Chondrocyte (in vitro differentiated cells): ENCODE measurements around the gene RHPN2. TPM values are rescaled to one million over a fixed set of nuclear protein-coding genes. Genes with fewer than 3 reads are reported as not detected.

ENCODE experiments used
- DNase-seq: peaks from one replicate; pipeline ENCODE4 v3.0.0; 2021; ENCODE audit warnings: mixed read lengths, low spot score
- H3K27ac Mint-ChIP-seq: one replicate; pipeline ENCODE4 v1.8.0; 2021; ENCODE audit warnings: mild to moderate bottlenecking, moderate library complexity, mixed read lengths; ENCODE audit not compliant: unreplicated experiment
- H3K27me3 Mint-ChIP-seq: 2 replicates; pipeline ENCODE4 v1.8.0; 2021; ENCODE audit warnings: low read depth, mixed read lengths
- H3K36me3 Mint-ChIP-seq: 2 replicates; pipeline ENCODE4 v1.8.0; 2021; ENCODE audit warnings: low read depth, mixed read lengths
- H3K4me1 Mint-ChIP-seq: 2 replicates; pipeline ENCODE4 v1.8.0; 2021; ENCODE audit warnings: low read depth, mild to moderate bottlenecking, mixed read lengths
- H3K4me3 Mint-ChIP-seq: one replicate; pipeline ENCODE4 v1.8.0; 2021; ENCODE audit warnings: mild to moderate bottlenecking, moderate library complexity, mixed read lengths; ENCODE audit not compliant: unreplicated experiment
- H3K9me3 Mint-ChIP-seq: 2 replicates; pipeline ENCODE4 v1.8.0; 2021; ENCODE audit warnings: low read depth, mixed read lengths
- CTCF ChIP-seq: fragments of 200-600 bp; sonication (generic); IDR thresholded peaks from 2 replicates; pipeline ENCODE4 v1.5.0; 2021; ENCODE audit warnings: antibody characterized with exemption, mild to moderate bottlenecking, moderate library complexity
- total RNA-seq: library from RNA; stranded (reverse); gene quantifications from 3 replicates; pipeline ENCODE4 v1.2.1, GENCODE V29; 2021

The RHPN2 gene
- total RNA-seq, 1 donor from 2014 or later: 8.5 TPM

GRCh38 chr19:33080761-33081681 lies 16.3 kb upstream of the RHPN2 start, which contains the start of gene GPATCH1:
Gene GPATCH1 (plus strand): TSS chr19:33081181. CDS start chr19:33081194, 13 bp downstream.
- Mint-ChIP-seq H3K4me3 (peak within 1 kb of the TSS; percentile 92), H3K9me3 (no peaks in the 10 kb centered on the region), H3K36me3 (no peaks in the 10 kb centered on the region), H3K4me1 (peaks cover 26% of the 10 kb centered on the region), H3K27me3 (no peaks in the 10 kb centered on the region), H3K27ac (peak within 1 kb of the TSS; percentile 90)
- no peak for TF ChIP-seq CTCF
- peak; percentile 97 for DNase-seq

- H3K36me3 Mint-ChIP-seq: no peaks in the 10 kb centered on the region
- no peaks in the 10 kb centered on the region for H3K9me3 Mint-ChIP-seq
- TF ChIP-seq CTCF: no peak
- no peak overlapping the region for H3K4me3 Mint-ChIP-seq
- H3K27me3 Mint-ChIP-seq: no peaks in the 10 kb centered on the region
- H3K4me1 Mint-ChIP-seq: peaks cover 10% of the 10 kb centered on the region
- no peak for DNase-seq
- H3K27ac Mint-ChIP-seq: no peak overlapping the region
Measured at GRCh38 chr19:33075519-33075918, 10.8 kb upstream of the RHPN2 start.

- Mint-ChIP-seq H3K27ac (no peak overlapping the region), H3K4me3 (no peak overlapping the region), H3K36me3 (no peaks in the 10 kb centered on the region), H3K4me1 (peaks cover 6% of the 10 kb centered on the region), H3K9me3 (no peaks in the 10 kb centered on the region), H3K27me3 (no peaks in the 10 kb centered on the region)
- TF ChIP-seq CTCF: no peak
- no peak for DNase-seq
Measured at GRCh38 chr19:33071887-33072286, 7.2 kb upstream of the RHPN2 start.

GRCh38 chr19:33067121-33067520 lies 2.4 kb upstream of the RHPN2 start:
- H3K4me3 Mint-ChIP-seq: no peak overlapping the region

More at GRCh38 chr19:33067121-33067520, 2.4 kb upstream of the RHPN2 start:
- peaks cover 17% of the 10 kb centered on the region for H3K4me1 Mint-ChIP-seq
- no peaks in the 10 kb centered on the region for H3K27me3 Mint-ChIP-seq
- no peak for DNase-seq
- no peaks in the 10 kb centered on the region for H3K9me3 Mint-ChIP-seq
- no peaks in the 10 kb centered on the region for H3K36me3 Mint-ChIP-seq
- TF ChIP-seq CTCF: no peak
- H3K27ac Mint-ChIP-seq: no peak overlapping the region
